Right lobe of liver (tissue), 6 donors: ENCODE data around the gene CNTNAP3B. TPM values are rescaled to one million over a fixed set of nuclear protein-coding genes. Genes with fewer than 3 reads are reported as not detected.
"Not testable (repeated sequence)": the region's sequence is repeated elsewhere in the genome, so short reads cannot be mapped to it uniquely, and the experiment has no call there.

Experiments used
- ATAC-seq, 4 donors: fragments of 200-7000 bp; cut with Tn5 transposase; one replicate each; pipeline ENCODE4 v1.9.1; 2020; ENCODE audit warnings: mild to moderate bottlenecking in 4 of 4, moderate library complexity in 4 of 4
- DNase-seq, 3 donors: peaks; one replicate each; pipeline ENCODE4 v3.0.0-alpha.2; 2020
- H3K27ac ChIP-seq, 3 donors: fragments of 200-600 bp; one replicate each; pipeline ENCODE4 v1.8.0; 2022
- H3K27me3 ChIP-seq, 2 donors: fragments of 200-600 bp; one replicate each; pipeline ENCODE4 v1.8.0; 2022
- H3K36me3 ChIP-seq, 4 donors: fragments of 200-600 bp; sonication (generic) in 1 of 4; one replicate each; pipeline versions ENCODE4 v1.5.1 to v1.8.0; 2017 to 2022; ENCODE audit warnings: control low read depth in 1 of 4
- H3K4me1 ChIP-seq, 4 donors: fragments of 200-600 bp; sonication (generic) in 1 of 4; one replicate each; pipeline versions ENCODE4 v1.5.1 to v1.8.0; 2017 to 2022; ENCODE audit warnings: control low read depth in 1 of 4
- H3K4me3 ChIP-seq, 3 donors: fragments of 200-600 bp; one replicate each; pipeline ENCODE4 v1.8.0; 2022
- H3K9me3 ChIP-seq, 4 donors: fragments of 200-600 bp; sonication (generic) in 1 of 4; one replicate each; pipeline versions ENCODE4 v1.5.1 to v1.8.0; 2017 to 2022; ENCODE audit warnings: control low read depth in 1 of 4
- WGBS: methylation state at CpG from one replicate; pipeline ENCODE4 v1.1.6; 2018; ENCODE audit warnings: low coverage, low lambda C conversion rate; ENCODE audit not compliant: insufficient coverage; ENCODE audit errors: missing lambda C conversion rate; 5-methylcytosine and 5-hydroxymethylcytosine counted together
- intact Hi-C, 2 donors: fragments of 100-400 bp; cut with DNase I; formaldehyde crosslinking; loops; one replicate each; pipeline versions ENCODE4 v1.11.2 to v1.14.1; 2022
- total RNA-seq, 6 experiments: library from RNA; depleted of rRNA in 2 of 6; stranded (reverse); fragments of >200 nt in 2 of 6; fragmentation: NEBNext Ultra II Directional in 3 of 6; extraction: Animal tissue kit (Norgen Biotek cat#: 25700) in 3 of 6; gene quantifications; one replicate each; pipeline versions ENCODE4 v1.1.0 to v1.2.4, GENCODE V29; 2016 to 2023
- donor health status: DM: no; HTN: yes; CAD: no.
- donor health status: DM: no; HTN: no; CAD: no.
- donor health status: DM: no; HTN: no; CAD: no.
- donor health status: DM: no; HTN: yes; CAD: no.
- donor health status: DM: no; HTN: yes; CAD: no.

Gene CNTNAP3B
- total RNA-seq, 6 experiments from 2014 or later: 1.9 to 10.2 (median 8.0) TPM

DNA sequence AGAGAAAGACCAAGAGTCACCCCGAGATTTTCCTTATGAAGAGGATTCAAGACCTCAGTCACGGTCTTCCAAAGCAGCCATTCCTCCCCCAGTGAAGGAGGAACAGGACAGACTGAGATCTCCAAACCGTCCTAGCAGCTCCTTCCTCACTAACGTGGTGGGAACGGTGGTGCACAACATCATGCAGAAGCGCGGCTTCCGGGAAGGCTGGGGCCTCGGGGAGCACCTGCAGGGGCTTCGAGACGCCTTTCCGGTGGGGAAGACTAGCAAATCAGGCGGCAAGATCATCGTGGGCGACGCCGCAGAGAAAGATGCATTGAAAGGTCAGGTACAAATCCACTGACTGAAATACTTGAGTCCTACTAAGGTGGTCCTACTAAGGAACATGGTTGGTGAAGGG is 154.3 kb downstream of the CNTNAP3B start:
- H3K4me1 ChIP-seq, H3K27ac ChIP-seq, H3K36me3 ChIP-seq, intact Hi-C loops, ATAC-seq, H3K27me3 ChIP-seq, H3K9me3 ChIP-seq, H3K4me3 ChIP-seq, DNase-seq: not testable (repeated sequence)
- 67% methylated on average over 8 of the region's 17 CpGs for WGBS

DNA sequence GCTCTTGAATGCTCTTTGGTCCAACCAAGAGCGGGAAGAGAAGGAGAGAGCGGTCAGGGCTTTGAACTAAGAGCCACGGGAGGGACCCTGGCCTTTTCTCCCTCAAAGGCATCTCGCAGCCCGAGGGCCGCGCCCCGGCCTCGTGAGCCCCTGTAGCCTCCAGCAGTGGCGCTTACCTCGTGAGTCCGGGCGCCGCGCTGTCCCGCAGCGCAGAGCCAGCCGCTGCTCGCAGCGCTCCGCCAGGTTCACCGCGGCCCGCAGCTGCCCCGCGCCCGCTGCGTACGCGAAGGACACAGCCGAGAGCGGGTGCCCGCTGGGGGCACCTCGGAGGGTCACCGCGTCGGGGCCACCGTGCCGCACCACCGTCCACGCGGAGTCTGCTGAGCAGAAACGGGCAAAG is 176.2 kb downstream of the CNTNAP3B start:
- H3K4me1 ChIP-seq, H3K27me3 ChIP-seq, H3K9me3 ChIP-seq, ATAC-seq, H3K27ac ChIP-seq, DNase-seq, H3K4me3 ChIP-seq, intact Hi-C loops, H3K36me3 ChIP-seq: not testable (repeated sequence)
- 39% methylated on average over 3 of the region's 43 CpGs for WGBS

- H3K4me3 ChIP-seq, H3K4me1 ChIP-seq, H3K27ac ChIP-seq, H3K9me3 ChIP-seq, H3K27me3 ChIP-seq, intact Hi-C loops, H3K36me3 ChIP-seq, ATAC-seq, DNase-seq: not testable (repeated sequence)
- WGBS: 51% methylated on average over 2 of the region's 3 CpGs
These were observed 187.5 kb downstream of the CNTNAP3B start for GRCh38 chr9:41941738-41942137.

GRCh38 chr9:41938143-41938542 is 191.1 kb downstream of the CNTNAP3B start:
- H3K27me3 ChIP-seq, intact Hi-C loops, H3K36me3 ChIP-seq, DNase-seq, H3K27ac ChIP-seq, H3K9me3 ChIP-seq, ATAC-seq, H3K4me1 ChIP-seq, H3K4me3 ChIP-seq: not testable (repeated sequence)

DNA sequence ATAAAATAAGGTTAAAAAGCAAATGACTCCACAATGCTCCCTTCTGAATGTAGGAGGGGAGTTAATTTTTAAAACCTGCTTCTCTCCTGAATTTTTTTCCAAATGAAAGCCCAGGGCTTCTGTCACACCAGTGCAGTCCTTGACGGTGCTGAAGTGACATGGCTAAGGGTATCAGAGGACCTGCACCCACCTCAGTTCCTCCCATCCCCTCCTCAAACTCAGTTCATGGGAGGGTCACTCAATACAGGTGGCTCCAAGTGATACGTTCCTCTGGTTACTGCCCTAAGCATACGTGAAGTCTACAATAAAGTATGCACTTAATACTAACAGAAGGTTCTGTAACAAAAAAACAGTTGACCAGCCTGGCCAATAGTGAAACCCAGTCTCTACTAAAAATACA is 193.5 kb downstream of the CNTNAP3B start:
- 51% methylated on average over 3 of the region's 3 CpGs for WGBS
- H3K27me3 ChIP-seq, H3K27ac ChIP-seq, DNase-seq, H3K36me3 ChIP-seq, H3K4me3 ChIP-seq, intact Hi-C loops, H3K4me1 ChIP-seq, H3K9me3 ChIP-seq: not testable (repeated sequence)
- ATAC-seq: peak in 1 of 4 donors; percentile 41

- intact Hi-C loops, ATAC-seq: not testable (repeated sequence)
- no CpG with 5 or more reads among the region's 6 CpGs for WGBS
These were observed 200.1 kb downstream of the CNTNAP3B start for GRCh38 chr9:41929172-41929571.

DNA sequence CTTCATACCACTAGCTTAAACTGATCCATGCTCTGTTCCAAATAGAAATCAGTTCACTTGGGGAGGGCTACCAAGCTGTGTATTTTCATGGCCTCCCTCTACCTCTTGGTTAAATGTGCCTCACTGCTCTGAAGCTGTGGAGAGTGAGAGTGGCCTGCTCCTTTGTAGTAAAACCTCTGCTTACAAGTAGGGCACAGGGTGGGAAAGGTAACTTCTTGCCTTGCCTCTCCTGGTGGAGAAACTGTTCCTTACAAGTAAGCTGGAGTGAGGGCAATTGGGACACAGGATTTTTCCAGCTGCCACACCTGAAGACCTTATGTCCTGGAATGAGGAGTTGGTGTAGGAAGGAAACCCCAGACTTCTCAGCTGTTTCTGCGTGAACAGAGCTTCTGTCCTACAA is 211.9 kb downstream of the CNTNAP3B start:
- DNase-seq, H3K4me3 ChIP-seq, H3K27me3 ChIP-seq, H3K9me3 ChIP-seq, H3K27ac ChIP-seq, H3K4me1 ChIP-seq, intact Hi-C loops, H3K36me3 ChIP-seq, ATAC-seq: not testable (repeated sequence)
- WGBS: 17% methylated on average over 1 of the region's 1 CpG

More at GRCh38 chr9:41929172-41929571, 200.1 kb downstream of the CNTNAP3B start:
- not testable (repeated sequence) for H3K27me3 ChIP-seq, H3K36me3 ChIP-seq, DNase-seq, H3K27ac ChIP-seq, H3K4me3 ChIP-seq, H3K9me3 ChIP-seq, H3K4me1 ChIP-seq

DNA sequence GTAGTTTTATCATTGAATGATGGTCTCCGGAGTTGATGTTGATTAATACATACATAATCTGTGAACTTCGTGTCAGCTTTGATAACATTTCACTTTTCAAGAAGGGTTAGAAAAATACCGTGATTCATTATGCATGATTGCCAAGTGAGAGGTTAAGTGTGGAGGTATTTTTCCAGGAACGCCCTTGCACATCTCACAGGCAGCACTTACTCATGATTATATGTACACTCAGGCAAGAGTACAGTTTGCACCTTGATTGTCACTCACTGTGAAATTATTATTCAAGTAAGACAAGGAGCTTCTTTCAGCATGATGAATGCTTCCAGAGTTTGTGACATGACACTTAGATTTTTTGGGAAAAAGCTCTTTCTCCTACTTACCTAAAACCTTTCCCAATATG is 223.7 kb downstream of the CNTNAP3B start:
- H3K4me3 ChIP-seq, intact Hi-C loops, H3K36me3 ChIP-seq, H3K27ac ChIP-seq, H3K4me1 ChIP-seq, H3K27me3 ChIP-seq, ATAC-seq, H3K9me3 ChIP-seq, DNase-seq: not testable (repeated sequence)
- no CpG with 5 or more reads among the region's 4 CpGs for WGBS

DNA sequence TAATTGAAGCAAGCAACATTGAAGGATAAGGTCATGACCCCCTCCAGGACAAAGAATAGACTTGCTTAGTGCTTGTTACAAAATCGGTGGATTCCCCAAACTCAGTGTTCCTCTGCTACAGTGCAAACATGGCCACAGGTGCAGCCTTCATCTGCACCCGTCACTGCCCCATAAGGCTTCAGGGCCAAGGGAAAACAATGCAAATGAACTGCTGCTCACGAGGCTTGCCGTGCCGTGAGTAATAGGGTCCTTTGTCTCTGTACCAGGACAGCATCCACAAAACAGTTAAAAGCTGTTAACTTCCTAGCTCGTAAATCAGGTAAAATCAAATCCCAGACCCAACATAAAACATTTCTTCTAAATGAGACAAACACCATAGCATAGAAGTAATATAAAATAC is 226.5 kb downstream of the CNTNAP3B start:
- H3K27me3 ChIP-seq, H3K9me3 ChIP-seq, intact Hi-C loops, ATAC-seq, H3K36me3 ChIP-seq, H3K4me3 ChIP-seq, H3K4me1 ChIP-seq, DNase-seq, H3K27ac ChIP-seq: not testable (repeated sequence)
- no CpG with 5 or more reads among the region's 6 CpGs for WGBS

DNA sequence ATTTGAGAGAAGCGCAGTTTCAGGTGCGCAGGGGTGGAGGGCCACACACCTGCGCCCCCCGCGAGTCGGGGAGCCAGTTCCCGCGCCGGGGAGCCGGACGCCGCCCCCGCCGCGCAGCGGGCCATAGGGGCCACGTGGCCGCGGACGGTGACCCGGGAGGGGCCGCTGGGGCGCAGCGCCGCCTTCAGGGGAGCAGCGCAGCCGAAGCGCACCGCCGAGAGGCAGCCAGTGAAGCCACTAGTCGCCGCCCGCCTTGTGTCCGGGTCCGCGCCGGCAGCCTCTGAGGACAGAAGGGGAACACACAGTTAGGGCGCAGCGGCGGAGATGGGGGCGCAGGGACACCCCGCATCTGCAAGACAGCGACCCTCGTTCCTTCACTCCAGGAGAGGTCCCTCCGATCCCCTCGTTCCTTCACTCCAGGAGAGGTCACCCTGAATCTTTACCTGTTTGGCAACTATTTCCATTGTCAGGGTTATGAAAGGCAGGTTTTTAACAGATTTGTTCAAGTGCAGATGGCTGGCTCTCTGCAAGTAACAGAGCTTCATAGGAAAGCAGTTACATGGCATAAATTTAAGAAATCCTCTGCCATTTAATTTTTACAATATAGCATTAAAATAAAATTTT is 230.4 kb downstream of the CNTNAP3B start:
- intact Hi-C loops, H3K27ac ChIP-seq, H3K4me3 ChIP-seq, H3K9me3 ChIP-seq, H3K27me3 ChIP-seq, H3K36me3 ChIP-seq, H3K4me1 ChIP-seq, DNase-seq: not testable (repeated sequence)
- no CpG with 5 or more reads among the region's 46 CpGs for WGBS
- ATAC-seq: peak in 2 of 4 donors; percentile 35 to 42

DNA sequence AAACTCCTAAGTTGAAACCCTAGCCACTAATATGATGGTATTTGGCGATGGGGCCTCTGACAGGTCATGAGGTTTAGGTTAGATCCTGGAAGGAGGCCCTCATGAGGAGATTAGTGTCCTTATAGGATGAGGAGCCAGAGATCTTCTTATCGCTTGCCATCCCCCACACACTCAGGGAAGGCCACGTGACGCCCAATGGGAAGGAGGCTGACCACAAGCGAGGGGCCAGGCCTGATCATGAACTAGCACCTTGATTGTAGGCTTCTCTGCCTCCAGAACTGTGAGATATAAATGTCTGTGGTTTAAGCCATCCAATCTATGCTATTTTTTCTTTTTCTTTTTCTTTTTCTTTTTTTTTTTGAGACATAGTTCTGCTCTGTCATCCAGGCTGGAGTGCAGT is 254.7 kb downstream of the CNTNAP3B start:
- H3K27me3 ChIP-seq, DNase-seq, H3K4me3 ChIP-seq, H3K36me3 ChIP-seq, H3K9me3 ChIP-seq, intact Hi-C loops, H3K4me1 ChIP-seq, ATAC-seq, H3K27ac ChIP-seq: not testable (repeated sequence)
- no CpG with 5 or more reads among the region's 5 CpGs for WGBS

DNA sequence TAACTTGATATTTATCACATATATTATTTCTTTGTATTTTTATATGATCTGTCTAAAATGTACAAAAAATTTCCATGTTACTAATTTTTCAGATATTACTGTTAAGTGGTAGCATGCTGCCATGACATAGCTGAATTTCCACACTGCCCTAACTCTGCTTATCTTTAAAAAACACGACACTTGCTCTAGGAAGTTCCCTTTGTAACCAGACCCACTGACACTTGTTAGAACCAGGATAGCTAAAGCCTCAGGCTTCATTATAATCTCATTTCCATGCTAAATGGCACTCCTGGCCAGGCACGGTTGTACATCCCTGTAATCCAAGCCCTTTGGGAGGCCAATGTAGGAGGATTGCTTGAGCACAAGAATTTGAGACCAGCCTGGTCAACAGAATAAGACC is 273.8 kb downstream of the CNTNAP3B start:
- H3K36me3 ChIP-seq, H3K9me3 ChIP-seq, intact Hi-C loops, H3K4me3 ChIP-seq, H3K4me1 ChIP-seq, DNase-seq, H3K27ac ChIP-seq, H3K27me3 ChIP-seq, ATAC-seq: not testable (repeated sequence)
- no CpG with 5 or more reads among the region's 2 CpGs for WGBS
